Endothelial cell (in vitro differentiated cells): ENCODE measurements around the gene SDK2. TPM values are rescaled to one million over a fixed set of nuclear protein-coding genes. Genes with fewer than 3 reads are reported as not detected.

ENCODE experiments used
- DNase-seq: peaks from one replicate; pipeline ENCODE4 v3.0.0; 2021; ENCODE audit warnings: low spot score
- H3K27ac Mint-ChIP-seq: one replicate; pipeline ENCODE4 v1.8.0; 2021; ENCODE audit warnings: mixed read lengths, inconsistent platforms; ENCODE audit not compliant: unreplicated experiment
- H3K27me3 Mint-ChIP-seq: one replicate; pipeline ENCODE4 v1.8.0; 2021; ENCODE audit warnings: mild to moderate bottlenecking, moderate library complexity, mixed read lengths, inconsistent platforms; ENCODE audit not compliant: unreplicated experiment
- H3K36me3 Mint-ChIP-seq: one replicate; pipeline ENCODE4 v1.8.0; 2021; ENCODE audit warnings: mild to moderate bottlenecking, low read depth, mixed read lengths, inconsistent platforms; ENCODE audit not compliant: unreplicated experiment
- H3K4me1 Mint-ChIP-seq: one replicate; pipeline ENCODE4 v1.8.0; 2021; ENCODE audit warnings: mild to moderate bottlenecking, mixed read lengths, inconsistent platforms; ENCODE audit not compliant: unreplicated experiment
- H3K4me3 Mint-ChIP-seq: one replicate; pipeline ENCODE4 v1.8.0; 2021; ENCODE audit warnings: mild to moderate bottlenecking, mixed read lengths, inconsistent platforms; ENCODE audit not compliant: unreplicated experiment
- H3K9me3 Mint-ChIP-seq: one replicate; pipeline ENCODE4 v1.8.0; 2021; ENCODE audit warnings: mixed read lengths, inconsistent platforms; ENCODE audit not compliant: unreplicated experiment
- total RNA-seq: library from RNA; stranded (reverse); fragmentation: NEBNext Ultra II Directional; extraction: Animal tissue kit (Norgen Biotek cat#: 25700); gene quantifications from one replicate; pipeline ENCODE4 v1.2.1, GENCODE V29; 2021; ENCODE audit not compliant: unreplicated experiment
- TF ChIP-seq, protein P1 (sequence below): fragments of 200-600 bp; sonication (generic); IDR thresholded peaks from one replicate; pipeline ENCODE4 v1.5.0; 2021; ENCODE audit warnings: antibody characterized with exemption; ENCODE audit not compliant: unreplicated experiment

SDK2 gene
- total RNA-seq, 1 donor from 2014 or later: 2.4 TPM

DNA sequence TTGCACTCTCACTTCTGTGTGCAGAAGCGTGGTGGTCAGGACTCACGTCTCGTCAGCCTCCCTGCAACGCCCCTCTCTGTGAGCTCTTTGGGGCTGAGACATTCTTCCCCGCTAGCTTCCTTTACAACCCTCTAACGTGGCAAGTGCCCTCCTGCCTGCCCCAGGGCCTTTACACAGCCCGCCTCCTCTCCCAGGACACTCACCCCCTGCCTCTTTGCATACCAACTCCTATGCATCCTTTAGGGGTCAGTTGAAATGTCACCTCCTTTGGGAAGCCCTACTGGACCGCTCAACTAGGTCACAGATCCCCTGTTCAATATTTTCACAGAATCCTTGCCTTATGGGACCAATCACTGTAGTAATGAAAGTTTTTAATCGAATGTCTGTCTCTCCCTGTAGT is 61.4 kb downstream of the SDK2 start:
- TF ChIP-seq, protein P1, sequence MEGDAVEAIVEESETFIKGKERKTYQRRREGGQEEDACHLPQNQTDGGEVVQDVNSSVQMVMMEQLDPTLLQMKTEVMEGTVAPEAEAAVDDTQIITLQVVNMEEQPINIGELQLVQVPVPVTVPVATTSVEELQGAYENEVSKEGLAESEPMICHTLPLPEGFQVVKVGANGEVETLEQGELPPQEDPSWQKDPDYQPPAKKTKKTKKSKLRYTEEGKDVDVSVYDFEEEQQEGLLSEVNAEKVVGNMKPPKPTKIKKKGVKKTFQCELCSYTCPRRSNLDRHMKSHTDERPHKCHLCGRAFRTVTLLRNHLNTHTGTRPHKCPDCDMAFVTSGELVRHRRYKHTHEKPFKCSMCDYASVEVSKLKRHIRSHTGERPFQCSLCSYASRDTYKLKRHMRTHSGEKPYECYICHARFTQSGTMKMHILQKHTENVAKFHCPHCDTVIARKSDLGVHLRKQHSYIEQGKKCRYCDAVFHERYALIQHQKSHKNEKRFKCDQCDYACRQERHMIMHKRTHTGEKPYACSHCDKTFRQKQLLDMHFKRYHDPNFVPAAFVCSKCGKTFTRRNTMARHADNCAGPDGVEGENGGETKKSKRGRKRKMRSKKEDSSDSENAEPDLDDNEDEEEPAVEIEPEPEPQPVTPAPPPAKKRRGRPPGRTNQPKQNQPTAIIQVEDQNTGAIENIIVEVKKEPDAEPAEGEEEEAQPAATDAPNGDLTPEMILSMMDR: no peak
- DNase-seq: no peak
- H3K27me3 Mint-ChIP-seq: no peaks in the 10 kb centered on the region
- no peak overlapping the region for H3K4me3 Mint-ChIP-seq
- H3K4me1 Mint-ChIP-seq: no peaks in the 10 kb centered on the region
- no peak overlapping the region for H3K27ac Mint-ChIP-seq
- no peaks in the 10 kb centered on the region for H3K36me3 Mint-ChIP-seq
- no peaks in the 10 kb centered on the region for H3K9me3 Mint-ChIP-seq

DNA sequence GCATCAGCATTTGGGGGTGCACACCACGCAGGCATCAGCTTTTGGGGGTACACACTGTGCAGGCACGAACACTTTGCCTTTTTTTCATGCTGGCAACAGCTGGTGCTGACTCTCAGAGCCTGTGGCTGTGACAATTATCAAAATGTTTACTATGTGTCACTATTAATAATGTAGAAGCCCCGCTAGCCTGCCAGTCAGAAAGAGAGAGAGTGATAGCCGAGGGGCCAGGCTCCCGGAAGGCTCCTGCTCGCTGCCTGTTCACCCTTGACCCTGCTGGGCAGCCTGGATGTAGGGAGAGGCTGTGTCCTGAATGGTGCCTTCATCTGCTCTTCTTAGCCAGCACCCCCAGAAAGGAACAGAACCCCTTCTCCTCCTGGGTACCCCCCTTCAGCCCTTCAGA is 61.9 kb downstream of the SDK2 start:
- DNase-seq: no peak
- TF ChIP-seq, protein P1: no peak
- Mint-ChIP-seq H3K4me3 (no peak overlapping the region), H3K4me1 (no peaks in the 10 kb centered on the region), H3K27ac (no peak overlapping the region), H3K9me3 (no peaks in the 10 kb centered on the region), H3K27me3 (no peaks in the 10 kb centered on the region), H3K36me3 (no peaks in the 10 kb centered on the region)

DNA sequence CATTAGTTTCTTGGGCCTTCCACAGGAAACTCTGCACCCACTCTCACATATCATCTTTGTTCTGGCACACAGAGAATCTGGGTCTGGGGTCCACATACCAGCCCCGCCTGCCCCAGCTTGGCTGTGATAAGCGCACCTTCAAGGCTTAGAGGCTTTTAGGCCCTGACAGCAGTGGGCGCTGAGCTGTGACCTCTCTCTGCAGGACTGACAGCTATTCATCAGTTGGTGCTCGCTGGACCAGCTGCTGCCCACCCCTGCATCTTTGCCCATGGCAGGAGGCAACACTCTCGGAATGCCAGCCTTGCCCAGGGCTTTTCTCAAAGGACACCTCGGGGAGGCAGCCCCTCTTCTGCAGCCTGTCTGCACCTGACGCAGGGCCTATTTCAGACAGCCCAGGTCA is 62.9 kb downstream of the SDK2 start:
- TF ChIP-seq, protein P1: no peak
- Mint-ChIP-seq H3K9me3 (no peaks in the 10 kb centered on the region), H3K27me3 (no peaks in the 10 kb centered on the region), H3K4me1 (no peaks in the 10 kb centered on the region), H3K4me3 (no peak overlapping the region), H3K36me3 (no peaks in the 10 kb centered on the region), H3K27ac (no peak overlapping the region)
- no peak for DNase-seq

DNA sequence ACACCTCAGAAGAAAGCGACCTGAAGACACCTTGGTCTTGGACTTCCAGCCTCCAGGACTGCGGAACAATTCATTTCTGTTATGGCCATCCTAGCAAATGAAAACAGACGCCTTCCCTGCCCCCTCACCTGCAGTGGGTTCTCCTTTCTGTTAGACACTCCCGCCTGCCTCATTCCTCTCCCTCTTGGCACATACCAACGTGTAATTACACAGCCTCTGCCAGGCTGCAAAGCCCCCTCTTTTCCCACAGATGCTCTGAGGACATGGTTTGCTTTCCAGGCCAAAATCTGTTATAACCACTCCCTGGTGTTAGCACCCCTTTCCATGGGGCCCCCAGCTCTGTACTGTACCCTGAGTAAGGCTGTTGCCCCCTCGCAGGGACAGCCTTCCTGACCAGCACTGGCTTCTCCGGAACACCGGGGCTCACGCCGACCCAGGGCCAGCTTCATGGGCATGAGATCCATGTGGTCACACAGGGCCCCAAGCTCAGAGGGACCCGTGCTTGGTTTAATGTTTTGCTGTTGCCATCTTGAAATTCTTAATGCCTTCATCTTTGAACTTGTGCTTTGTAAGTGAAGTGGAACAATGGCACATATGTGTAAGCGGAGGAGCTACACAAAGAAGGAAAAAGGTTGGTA is 64.1 kb downstream of the SDK2 start:
- no peaks in the 10 kb centered on the region for H3K9me3 Mint-ChIP-seq
- H3K4me3 Mint-ChIP-seq: no peak overlapping the region
- TF ChIP-seq, protein P1: no peak
- H3K27me3 Mint-ChIP-seq: no peaks in the 10 kb centered on the region
- no peaks in the 10 kb centered on the region for H3K36me3 Mint-ChIP-seq
- no peaks in the 10 kb centered on the region for H3K4me1 Mint-ChIP-seq
- no peak for DNase-seq
- no peak overlapping the region for H3K27ac Mint-ChIP-seq

DNA sequence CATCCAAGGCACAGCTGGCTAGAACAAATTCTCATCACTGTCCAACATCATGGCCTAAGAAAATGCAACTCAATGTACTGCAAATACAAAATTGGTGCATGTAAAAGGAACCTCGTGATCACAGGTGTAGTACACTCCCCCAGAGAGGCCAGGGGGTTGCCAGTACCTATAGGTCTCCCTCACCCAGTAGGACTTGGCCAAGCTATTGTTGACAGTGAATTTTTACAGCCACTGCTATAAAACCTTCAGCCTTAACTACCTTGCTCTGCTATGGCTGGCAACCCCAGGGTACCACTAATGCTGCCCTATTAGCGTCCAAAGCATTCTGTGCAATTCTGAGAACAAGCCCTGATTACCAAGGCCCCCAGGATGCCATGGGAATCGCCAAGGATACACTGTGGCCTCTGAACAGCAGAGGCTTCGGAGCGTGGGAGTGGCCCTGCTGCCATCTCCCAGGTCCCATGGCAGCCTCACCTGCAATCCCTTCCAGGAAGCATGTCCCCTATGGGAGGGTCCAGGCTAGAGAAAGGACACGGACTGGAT is 67.6 kb downstream of the SDK2 start:
- TF ChIP-seq, protein P1: no peak
- Mint-ChIP-seq H3K9me3 (no peaks in the 10 kb centered on the region), H3K27me3 (no peaks in the 10 kb centered on the region), H3K27ac (no peak overlapping the region), H3K4me1 (no peaks in the 10 kb centered on the region), H3K36me3 (no peaks in the 10 kb centered on the region), H3K4me3 (no peak overlapping the region)
- DNase-seq: no peak
